Activated naive CD4-positive, alpha-beta T cell treated with anti-CD3 and anti-CD28 coated beads, Interleukin-2, amount 50 U/mL, for 24 hours (primary cell): ENCODE measurements around the gene HCN1.
"Not testable (repeated sequence)": the region's sequence is repeated elsewhere in the genome, so short reads cannot be mapped to it uniquely, and the experiment has no call there.

Source experiments
- H3K27ac Mint-ChIP-seq: one replicate; pipeline ENCODE4 v1.8.0; 2021; ENCODE audit warnings: mild to moderate bottlenecking, mixed read lengths
- H3K27me3 Mint-ChIP-seq: one replicate; pipeline ENCODE4 v1.8.0; 2021; ENCODE audit warnings: mixed read lengths
- H3K36me3 Mint-ChIP-seq: one replicate; pipeline ENCODE4 v1.8.0; 2021; ENCODE audit warnings: mixed read lengths
- H3K4me1 Mint-ChIP-seq: one replicate; pipeline ENCODE4 v1.8.0; 2021; ENCODE audit warnings: mixed read lengths
- H3K4me3 Mint-ChIP-seq: one replicate; pipeline ENCODE4 v1.8.0; 2021; ENCODE audit warnings: mild to moderate bottlenecking, mixed read lengths
- H3K9me3 Mint-ChIP-seq: one replicate; pipeline ENCODE4 v1.8.0; 2021; ENCODE audit warnings: mixed read lengths

Gene HCN1

DNA sequence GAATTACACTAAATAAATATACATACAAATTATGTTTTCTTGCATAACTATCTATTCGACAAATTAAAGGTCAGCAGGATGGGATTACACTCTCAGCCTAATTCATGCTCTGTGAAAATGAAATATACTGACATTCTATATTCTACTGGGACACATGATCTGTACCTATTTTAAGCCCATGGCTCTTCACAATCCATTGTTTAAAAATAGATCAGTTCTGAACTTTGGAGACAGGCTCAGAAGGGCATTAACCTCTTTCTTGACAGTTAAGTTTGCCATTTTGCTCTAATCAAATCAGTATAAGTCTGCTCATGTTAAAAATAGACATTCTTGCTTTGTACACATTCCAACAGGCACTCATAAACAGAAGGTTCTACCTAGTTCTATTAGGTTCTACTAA, 361.2 kb downstream of the HCN1 start:
- Mint-ChIP-seq H3K4me3 (no peak overlapping the region), H3K27ac (no peak overlapping the region), H3K36me3 (no peaks in the 10 kb centered on the region), H3K27me3 (no peaks in the 10 kb centered on the region), H3K4me1 (no peaks in the 10 kb centered on the region), H3K9me3 (peaks cover 5% of the 10 kb centered on the region)

- H3K36me3 Mint-ChIP-seq, H3K4me3 Mint-ChIP-seq, H3K27ac Mint-ChIP-seq, H3K4me1 Mint-ChIP-seq, H3K27me3 Mint-ChIP-seq: not testable (repeated sequence)
- peaks cover 17% of the 10 kb centered on the region for H3K9me3 Mint-ChIP-seq
Measured at GRCh38 chr5:45312627-45313026, 383.6 kb downstream of the HCN1 start.

DNA sequence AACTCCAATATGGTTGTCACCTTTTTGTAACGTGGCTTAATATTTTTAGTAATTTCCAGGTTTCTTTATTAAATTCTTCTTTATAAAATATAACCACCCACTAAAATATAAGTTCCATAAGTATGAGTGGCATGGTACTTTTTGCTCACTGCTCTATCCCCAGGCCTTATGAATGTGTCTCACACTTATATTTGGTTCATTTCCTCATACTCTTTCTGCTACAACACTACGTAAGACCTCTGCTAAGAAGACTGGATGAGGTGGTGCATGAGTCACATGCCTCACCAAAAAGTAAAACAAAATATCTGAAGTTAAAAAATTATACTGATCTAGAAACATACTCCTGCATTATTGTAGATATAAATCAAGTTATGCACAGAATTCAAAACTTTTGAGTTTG, 400.9 kb downstream of the HCN1 start:
- Mint-ChIP-seq H3K9me3 (peaks cover 18% of the 10 kb centered on the region), H3K27ac (no peak overlapping the region), H3K4me1 (no peaks in the 10 kb centered on the region), H3K36me3 (no peaks in the 10 kb centered on the region), H3K4me3 (no peak overlapping the region), H3K27me3 (no peaks in the 10 kb centered on the region)

DNA sequence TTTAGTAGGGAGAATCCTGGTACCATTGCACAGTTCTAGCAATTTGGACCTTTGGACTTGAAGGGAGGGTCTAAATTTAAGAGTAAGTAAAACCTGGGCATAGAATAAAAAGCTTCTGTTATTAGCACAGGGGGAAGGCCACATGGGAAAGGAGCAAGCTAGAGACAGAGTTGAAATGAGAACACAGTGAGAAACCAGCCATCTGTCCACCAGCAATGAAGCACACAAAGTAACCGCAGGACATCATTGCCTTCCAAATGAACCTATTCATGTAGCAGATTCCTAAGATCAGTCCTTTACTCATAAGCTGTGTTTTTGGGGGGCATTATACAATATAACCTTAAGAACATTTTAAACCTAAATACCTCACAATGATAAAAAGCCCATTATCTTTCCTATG, 407.4 kb downstream of the HCN1 start:
- Mint-ChIP-seq H3K4me3 (no peak overlapping the region), H3K36me3 (no peaks in the 10 kb centered on the region), H3K4me1 (no peaks in the 10 kb centered on the region), H3K27ac (no peak overlapping the region), H3K27me3 (no peaks in the 10 kb centered on the region), H3K9me3 (peaks cover 4% of the 10 kb centered on the region)

GRCh38 chr5:45284436-45284835, 411.7 kb downstream of the HCN1 start:
- H3K4me3 Mint-ChIP-seq: no peak overlapping the region
- H3K27me3 Mint-ChIP-seq: no peaks in the 10 kb centered on the region
- no peak overlapping the region for H3K27ac Mint-ChIP-seq
- H3K4me1 Mint-ChIP-seq: no peaks in the 10 kb centered on the region
- H3K9me3 Mint-ChIP-seq: peaks cover 3% of the 10 kb centered on the region
- no peaks in the 10 kb centered on the region for H3K36me3 Mint-ChIP-seq

GRCh38 chr5:45281081-45281480, 415.1 kb downstream of the HCN1 start:
- Mint-ChIP-seq H3K9me3 (no peaks in the 10 kb centered on the region), H3K4me1 (no peaks in the 10 kb centered on the region), H3K27ac (no peak overlapping the region), H3K36me3 (no peaks in the 10 kb centered on the region), H3K4me3 (no peak overlapping the region), H3K27me3 (no peaks in the 10 kb centered on the region)

GRCh38 chr5:45279109-45279508, 417.1 kb downstream of the HCN1 start:
- Mint-ChIP-seq H3K4me1 (no peaks in the 10 kb centered on the region), H3K4me3 (no peak overlapping the region), H3K36me3 (no peaks in the 10 kb centered on the region), H3K9me3 (peaks cover 4% of the 10 kb centered on the region), H3K27ac (no peak overlapping the region), H3K27me3 (no peaks in the 10 kb centered on the region)

- Mint-ChIP-seq H3K4me1 (no peaks in the 10 kb centered on the region), H3K4me3 (no peak overlapping the region), H3K27ac (no peak overlapping the region), H3K36me3 (no peaks in the 10 kb centered on the region), H3K27me3 (no peaks in the 10 kb centered on the region), H3K9me3 (peaks cover 4% of the 10 kb centered on the region)
Measured at GRCh38 chr5:45277860-45278259, 418.3 kb downstream of the HCN1 start.

DNA sequence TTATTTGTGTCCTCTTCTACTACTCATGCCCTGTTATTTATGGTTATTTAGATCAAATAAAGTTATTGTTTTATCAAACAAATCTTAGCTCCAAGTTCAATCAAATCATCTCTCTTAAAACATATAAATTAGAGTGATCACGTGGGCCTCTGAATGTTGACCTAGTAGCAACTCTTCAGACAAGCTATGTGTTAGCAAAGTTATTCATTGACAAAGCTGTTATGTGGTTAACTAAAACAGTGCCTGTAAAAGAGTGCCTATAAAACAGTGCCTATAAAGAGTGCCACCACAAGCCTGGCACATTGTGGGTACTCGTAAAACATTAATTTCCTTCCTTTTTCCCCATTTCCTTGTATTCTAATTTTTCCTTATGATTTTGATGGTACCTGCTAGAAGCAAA, 421.9 kb downstream of the HCN1 start:
- no peak overlapping the region for H3K27ac Mint-ChIP-seq
- H3K4me3 Mint-ChIP-seq: no peak overlapping the region
- no peaks in the 10 kb centered on the region for H3K4me1 Mint-ChIP-seq
- no peaks in the 10 kb centered on the region for H3K27me3 Mint-ChIP-seq
- H3K9me3 Mint-ChIP-seq: peaks cover 4% of the 10 kb centered on the region
- H3K36me3 Mint-ChIP-seq: no peaks in the 10 kb centered on the region

- Mint-ChIP-seq H3K4me3 (no peak overlapping the region), H3K27me3 (no peaks in the 10 kb centered on the region), H3K4me1 (no peaks in the 10 kb centered on the region), H3K27ac (no peak overlapping the region), H3K36me3 (no peaks in the 10 kb centered on the region), H3K9me3 (peaks cover 8% of the 10 kb centered on the region)
Measured at GRCh38 chr5:45271626-45272025, 424.6 kb downstream of the HCN1 start.

DNA sequence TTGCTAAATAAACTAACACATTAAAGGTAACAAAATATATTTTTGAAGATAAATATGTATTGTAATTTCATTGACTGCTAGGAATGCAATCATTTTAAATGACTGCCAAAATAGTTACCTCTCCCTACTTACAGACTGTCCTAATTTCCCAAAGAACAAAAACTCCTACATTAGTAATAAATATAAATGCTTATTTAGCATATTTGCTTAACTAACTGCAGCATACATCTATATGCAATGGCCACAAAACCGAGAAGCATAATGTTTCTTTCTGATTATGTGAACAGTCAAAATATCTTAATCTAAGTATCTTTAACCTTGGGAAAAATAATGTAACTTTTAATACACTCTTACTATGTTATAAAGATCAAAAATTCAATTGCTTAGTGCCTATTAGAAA, 431.7 kb downstream of the HCN1 start:
- no peaks in the 10 kb centered on the region for H3K4me1 Mint-ChIP-seq
- H3K27ac Mint-ChIP-seq: no peak overlapping the region
- no peaks in the 10 kb centered on the region for H3K36me3 Mint-ChIP-seq
- peaks cover 12% of the 10 kb centered on the region for H3K9me3 Mint-ChIP-seq
- H3K27me3 Mint-ChIP-seq: no peaks in the 10 kb centered on the region
- H3K4me3 Mint-ChIP-seq: no peak overlapping the region

- Mint-ChIP-seq H3K36me3 (no peaks in the 10 kb centered on the region), H3K9me3 (peaks cover 8% of the 10 kb centered on the region), H3K27ac (no peak overlapping the region), H3K4me3 (no peak overlapping the region), H3K27me3 (no peaks in the 10 kb centered on the region), H3K4me1 (no peaks in the 10 kb centered on the region)
Measured at GRCh38 chr5:45262061-45262590, 434.1 kb downstream of the HCN1 start.

- H3K4me1 Mint-ChIP-seq: no peaks in the 10 kb centered on the region
- no peak overlapping the region for H3K27ac Mint-ChIP-seq
- H3K9me3 Mint-ChIP-seq: peaks cover 8% of the 10 kb centered on the region
- H3K4me3 Mint-ChIP-seq: no peak overlapping the region
- no peaks in the 10 kb centered on the region for H3K36me3 Mint-ChIP-seq
- H3K27me3 Mint-ChIP-seq: no peaks in the 10 kb centered on the region
Measured at GRCh38 chr5:45261125-45261524, 435.1 kb downstream of the HCN1 start.

DNA sequence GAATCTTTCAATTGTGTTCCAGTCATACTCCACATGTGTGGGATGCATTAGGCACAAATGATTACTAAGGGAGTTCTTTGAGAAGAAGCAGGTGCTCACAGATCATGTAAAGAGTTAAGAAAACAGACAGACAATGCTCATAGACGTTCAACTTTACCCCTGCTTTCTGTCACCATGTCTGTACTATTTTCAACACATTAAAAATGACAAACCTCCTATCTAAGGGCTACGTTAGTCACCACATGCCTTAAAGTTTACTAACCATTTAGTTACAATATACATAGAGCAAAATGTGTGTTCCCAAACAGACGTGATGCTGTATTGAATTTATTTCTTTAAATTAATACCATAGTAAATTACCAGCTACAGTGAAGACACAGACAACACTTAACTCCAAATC, 435.9 kb downstream of the HCN1 start:
- Mint-ChIP-seq H3K9me3 (peaks cover 8% of the 10 kb centered on the region), H3K4me3 (no peak overlapping the region), H3K27ac (no peak overlapping the region), H3K4me1 (no peaks in the 10 kb centered on the region), H3K27me3 (no peaks in the 10 kb centered on the region), H3K36me3 (no peaks in the 10 kb centered on the region)

DNA sequence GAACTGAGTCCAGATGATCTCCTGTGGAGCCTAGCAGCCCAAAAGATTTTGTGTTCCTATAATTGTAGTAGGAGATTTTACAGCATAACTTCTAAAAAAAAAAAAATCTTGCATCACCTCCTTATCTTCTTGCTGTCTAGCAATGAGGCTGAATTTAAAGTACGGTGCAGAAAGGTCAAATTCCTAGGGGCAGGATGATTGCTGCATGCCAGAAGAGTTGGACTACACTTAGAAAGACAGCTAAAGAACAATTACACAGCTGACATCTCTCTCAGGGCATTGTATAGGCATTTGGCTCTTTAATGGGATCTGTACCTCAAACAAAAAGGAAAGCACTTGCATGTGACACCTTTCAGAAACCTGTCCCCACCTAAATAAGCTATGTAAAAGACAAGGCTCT, 443.2 kb downstream of the HCN1 start:
- Mint-ChIP-seq H3K4me3 (no peak overlapping the region), H3K4me1 (no peaks in the 10 kb centered on the region), H3K9me3 (peaks cover 4% of the 10 kb centered on the region)

DNA sequence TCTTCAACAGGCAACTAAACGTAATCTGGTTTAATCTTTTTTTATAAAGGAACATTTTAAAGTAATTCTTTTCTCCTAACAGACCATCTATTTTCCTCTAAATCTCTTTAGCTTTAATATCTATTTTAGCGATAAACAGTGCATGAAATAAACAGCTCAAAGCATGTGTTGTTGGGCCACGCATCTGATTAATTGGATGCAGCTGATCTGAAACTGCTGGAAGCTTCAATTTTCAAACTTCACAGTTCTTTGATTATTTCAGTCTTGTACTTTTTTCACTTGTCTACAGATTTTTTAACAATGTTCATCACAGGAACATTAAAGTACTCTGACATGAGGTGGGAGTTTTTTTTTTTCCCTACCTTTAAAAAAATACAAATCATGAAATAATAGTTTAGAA, 443.6 kb downstream of the HCN1 start:
- Mint-ChIP-seq H3K9me3 (peaks cover 4% of the 10 kb centered on the region), H3K27ac (no peak overlapping the region), H3K4me1 (no peaks in the 10 kb centered on the region), H3K27me3 (no peaks in the 10 kb centered on the region), H3K4me3 (no peak overlapping the region), H3K36me3 (no peaks in the 10 kb centered on the region)

More for the DNA sequence above, 443.2 kb downstream of the HCN1 start:
- H3K27me3 Mint-ChIP-seq: no peaks in the 10 kb centered on the region
- no peaks in the 10 kb centered on the region for H3K36me3 Mint-ChIP-seq
- no peak overlapping the region for H3K27ac Mint-ChIP-seq

GRCh38 chr5:45225571-45226031, 470.6 kb downstream of the HCN1 start:
- Mint-ChIP-seq H3K36me3 (no peaks in the 10 kb centered on the region), H3K27me3 (no peaks in the 10 kb centered on the region), H3K9me3 (peaks cover 8% of the 10 kb centered on the region), H3K4me3 (no peak overlapping the region), H3K27ac (no peak overlapping the region), H3K4me1 (no peaks in the 10 kb centered on the region)
